HG03521 (cell line): ENCODE measurements around the gene RREB1.

ENCODE experiments used
- ATAC-seq: cut with Tn5 transposase; IDR thresholded peaks from one replicate; pipeline ENCODE4 v1.9.1; 2021; ENCODE audit warnings: mild to moderate bottlenecking, moderate library complexity; ENCODE audit not compliant: unreplicated experiment

The RREB1 gene, protein sequence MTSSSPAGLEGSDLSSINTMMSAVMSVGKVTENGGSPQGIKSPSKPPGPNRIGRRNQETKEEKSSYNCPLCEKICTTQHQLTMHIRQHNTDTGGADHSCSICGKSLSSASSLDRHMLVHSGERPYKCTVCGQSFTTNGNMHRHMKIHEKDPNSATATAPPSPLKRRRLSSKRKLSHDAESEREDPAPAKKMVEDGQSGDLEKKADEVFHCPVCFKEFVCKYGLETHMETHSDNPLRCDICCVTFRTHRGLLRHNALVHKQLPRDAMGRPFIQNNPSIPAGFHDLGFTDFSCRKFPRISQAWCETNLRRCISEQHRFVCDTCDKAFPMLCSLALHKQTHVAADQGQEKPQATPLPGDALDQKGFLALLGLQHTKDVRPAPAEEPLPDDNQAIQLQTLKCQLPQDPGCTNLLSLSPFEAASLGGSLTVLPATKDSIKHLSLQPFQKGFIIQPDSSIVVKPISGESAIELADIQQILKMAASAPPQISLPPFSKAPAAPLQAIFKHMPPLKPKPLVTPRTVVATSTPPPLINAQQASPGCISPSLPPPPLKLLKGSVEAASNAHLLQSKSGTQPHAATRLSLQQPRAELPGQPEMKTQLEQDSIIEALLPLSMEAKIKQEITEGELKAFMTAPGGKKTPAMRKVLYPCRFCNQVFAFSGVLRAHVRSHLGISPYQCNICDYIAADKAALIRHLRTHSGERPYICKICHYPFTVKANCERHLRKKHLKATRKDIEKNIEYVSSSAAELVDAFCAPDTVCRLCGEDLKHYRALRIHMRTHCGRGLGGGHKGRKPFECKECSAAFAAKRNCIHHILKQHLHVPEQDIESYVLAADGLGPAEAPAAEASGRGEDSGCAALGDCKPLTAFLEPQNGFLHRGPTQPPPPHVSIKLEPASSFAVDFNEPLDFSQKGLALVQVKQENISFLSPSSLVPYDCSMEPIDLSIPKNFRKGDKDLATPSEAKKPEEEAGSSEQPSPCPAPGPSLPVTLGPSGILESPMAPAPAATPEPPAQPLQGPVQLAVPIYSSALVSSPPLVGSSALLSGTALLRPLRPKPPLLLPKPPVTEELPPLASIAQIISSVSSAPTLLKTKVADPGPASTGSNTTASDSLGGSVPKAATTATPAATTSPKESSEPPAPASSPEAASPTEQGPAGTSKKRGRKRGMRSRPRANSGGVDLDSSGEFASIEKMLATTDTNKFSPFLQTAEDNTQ (N-terminal part only)

DNA sequence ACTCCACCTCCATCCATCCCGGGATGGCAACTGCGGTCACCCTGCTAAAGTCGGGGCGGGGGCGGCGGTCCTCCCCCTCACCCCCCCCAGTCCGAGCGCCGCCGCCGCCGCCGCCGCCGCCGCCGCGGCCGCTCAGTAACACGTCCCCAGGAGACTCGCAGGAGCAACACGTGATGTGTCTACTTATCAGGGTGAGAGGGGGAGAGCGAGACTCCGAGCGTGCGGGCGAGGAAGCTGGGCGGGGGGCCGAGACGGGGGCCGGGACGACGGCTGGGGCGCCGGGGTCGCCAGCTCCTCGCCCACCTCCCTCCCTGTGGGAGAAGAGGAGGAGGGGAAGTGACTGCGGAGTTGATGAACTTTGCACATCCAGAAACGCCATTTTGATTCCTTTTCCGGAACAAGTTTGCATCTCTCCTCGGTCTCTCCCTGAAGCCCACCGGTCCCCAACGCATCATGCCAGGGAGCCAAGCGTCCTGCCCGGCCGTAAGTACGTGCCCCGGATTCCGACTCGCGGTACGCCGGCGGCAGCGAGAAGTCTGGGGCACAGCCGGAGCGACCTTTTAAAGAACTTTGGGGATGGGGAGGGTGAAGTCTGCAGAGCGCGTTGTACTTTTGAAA is at the start of gene RREB1:
Gene RREB1, plus strand, starts transcription at position 384 of the 618 bp plus-strand sequence. CDS start 73,951 bp downstream, outside the sequence.
- ATAC-seq = peak; percentile 49

DNA sequence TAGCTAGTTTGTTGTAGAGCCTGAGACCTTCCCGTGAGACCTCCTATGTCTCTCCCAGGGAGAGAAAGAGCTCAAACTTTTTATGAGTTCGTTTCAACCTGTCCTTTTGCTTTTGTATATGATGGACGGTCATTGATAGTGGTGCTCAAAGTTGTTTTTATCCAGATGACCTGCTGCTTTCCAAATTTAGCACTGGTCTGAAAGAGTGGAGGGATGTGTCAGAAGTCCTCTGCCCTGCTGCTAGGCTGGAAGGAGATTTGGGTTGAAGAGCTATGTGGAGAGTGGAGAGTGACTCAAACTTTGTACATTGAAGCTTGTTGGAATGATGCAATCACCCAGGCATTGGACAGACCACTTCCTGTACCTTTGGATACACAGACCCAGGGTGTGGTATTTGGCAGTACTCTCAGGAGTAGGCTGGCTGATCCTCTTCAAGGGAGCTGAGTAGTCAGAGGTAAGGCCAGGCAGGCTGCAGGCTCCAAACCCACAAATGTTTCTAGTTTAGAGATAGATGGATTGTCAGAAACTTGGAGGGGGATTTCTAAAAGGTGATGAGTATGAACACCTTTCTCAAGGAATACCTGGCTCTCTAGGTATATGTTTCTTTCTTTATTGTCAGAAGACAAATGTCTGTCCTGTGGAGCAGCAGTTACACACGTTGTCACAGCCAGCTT is 49.4 kb upstream of the RREB1 start:
- ATAC-seq = no peak

DNA sequence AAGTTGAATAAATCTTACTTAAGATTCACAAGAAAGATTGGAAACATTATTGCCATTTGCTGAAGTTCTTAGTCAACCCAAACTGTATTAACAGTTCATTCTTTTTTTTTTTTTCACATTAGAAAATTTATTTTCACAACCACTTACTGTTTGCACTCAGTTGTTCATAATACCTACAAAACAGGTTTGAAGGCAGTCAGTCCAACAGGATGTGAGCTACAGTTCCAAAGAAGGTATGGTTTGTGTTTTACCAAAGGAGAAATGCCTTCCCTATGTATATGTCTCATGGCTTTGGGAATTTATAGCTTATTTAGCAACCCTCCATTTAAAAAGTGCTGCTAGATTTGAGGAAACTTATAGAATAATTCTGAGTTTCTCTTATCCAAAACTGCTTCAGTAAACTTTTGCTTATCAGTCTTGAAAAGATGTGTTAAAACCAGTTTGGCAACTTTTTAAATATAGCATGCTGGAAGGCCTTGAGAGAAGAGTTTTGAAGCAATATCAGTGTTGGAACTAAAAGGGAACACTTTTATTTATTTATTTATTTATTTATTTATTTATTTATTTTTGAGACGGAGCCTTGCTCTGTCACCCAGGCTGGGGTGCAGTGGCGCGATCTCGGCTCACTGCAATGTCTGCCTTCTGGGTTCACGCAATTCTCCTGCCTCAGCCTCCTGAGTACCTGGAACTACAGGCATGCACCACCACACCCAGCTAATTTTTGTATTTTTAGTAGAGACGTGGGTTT is 46.8 kb upstream of the RREB1 start:
- no peak for ATAC-seq

DNA sequence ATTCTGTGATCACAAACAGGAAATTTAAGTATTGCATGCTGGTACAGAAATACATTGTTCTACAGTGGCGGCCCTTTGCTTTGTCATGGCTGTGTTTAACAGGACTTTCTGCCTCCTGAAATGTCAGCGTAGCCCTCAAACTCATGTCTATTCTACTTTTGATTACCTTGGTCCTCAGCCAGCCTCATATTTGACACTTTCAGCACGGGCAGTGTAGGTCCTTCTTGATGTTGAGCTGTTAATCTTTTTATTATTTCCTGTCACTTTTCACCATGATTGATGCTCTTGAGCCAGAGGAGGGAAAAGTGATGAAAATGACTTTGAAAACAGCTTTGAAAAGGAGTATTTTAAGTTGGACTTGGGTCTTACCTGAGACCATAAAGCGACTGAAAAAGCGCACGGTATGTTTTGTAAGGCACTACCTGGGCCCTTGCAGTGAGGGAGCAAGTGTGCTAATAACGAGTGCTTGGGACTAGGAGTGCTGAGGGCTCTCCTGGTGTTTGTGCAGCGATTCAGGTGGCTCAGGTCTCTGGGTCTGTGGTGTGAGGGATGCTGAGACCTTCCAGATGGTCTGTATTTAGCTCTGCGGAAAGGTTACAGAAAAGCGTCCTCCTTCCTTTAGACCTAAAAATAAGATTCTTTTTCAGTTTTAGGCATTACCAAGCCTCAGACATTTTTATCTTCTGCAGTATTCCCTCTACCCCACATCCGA is 45.2 kb upstream of the RREB1 start:
- ATAC-seq = no peak

DNA sequence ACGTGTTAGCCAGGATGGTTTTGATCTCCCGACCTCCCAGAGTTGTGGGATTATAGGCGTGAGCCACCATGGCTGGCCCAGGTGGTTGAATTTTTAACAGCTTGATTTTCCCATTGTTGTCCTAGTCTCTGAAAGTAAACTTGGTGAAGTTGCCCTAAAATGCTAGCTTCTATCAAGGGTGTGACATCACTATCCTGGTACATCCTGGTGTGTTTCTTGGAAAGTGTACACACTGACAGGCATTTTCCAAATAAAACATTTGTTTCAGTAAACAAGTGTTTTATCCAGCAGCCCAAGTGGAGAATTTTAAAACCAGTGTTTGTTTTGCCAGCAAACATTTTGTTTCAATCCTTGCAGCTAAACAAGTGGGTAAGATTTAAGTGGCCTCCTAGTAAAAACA is 40.5 kb upstream of the RREB1 start:
- no peak for ATAC-seq

DNA sequence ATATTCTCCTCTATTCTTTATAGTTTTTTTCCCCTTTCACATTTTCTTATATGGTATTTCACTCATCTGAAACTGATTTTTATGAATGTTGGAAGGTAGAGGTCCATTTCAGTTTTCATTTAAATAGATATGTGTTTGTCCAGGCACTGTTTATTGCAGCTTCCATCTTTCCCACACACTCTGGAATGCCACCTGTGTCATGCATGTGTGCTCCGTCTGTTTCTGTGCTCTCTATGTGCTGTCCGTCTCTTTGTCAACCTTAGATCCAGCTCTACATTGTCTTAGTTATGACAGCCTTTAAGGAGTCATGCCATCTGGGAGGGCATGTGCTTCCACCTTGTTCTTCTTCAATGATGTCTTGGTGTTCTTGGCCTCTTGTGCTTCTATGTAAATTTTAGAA is 36.4 kb upstream of the RREB1 start:
- ATAC-seq = no peak

DNA sequence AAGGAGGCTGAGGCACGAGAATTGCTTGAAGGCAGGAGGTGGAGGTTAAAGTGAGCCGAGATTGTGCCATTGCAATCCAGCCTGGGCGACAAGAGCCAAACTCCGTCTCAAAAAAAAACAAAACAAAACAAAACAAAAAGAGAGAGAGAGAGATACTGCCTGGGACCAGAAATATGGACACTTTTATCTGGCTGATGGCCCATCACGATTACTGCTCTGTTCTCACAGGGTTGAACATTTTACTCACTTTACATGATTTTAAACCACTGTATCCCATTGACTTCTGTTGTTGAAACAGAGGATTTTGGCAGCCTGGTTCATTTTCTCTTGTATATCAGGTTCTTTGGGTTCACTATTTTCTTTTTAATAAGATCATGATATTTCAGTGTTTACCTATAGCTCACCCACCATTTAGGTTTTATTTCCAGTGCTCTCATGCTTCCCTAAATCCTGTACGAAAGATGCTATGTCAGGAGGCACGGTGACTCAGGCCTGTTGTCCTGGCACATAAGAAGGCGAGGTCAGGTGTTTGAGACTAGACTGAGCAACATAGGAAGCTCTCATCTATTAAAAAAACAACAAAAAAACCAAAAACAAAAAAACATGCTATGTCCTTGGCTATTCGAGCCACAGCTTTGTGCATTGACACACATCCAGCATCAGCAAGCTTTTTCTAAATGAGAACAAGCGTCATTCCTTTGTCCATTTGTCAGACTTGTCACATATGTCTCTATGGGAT is 34.5 kb upstream of the RREB1 start:
- ATAC-seq = no peak

DNA sequence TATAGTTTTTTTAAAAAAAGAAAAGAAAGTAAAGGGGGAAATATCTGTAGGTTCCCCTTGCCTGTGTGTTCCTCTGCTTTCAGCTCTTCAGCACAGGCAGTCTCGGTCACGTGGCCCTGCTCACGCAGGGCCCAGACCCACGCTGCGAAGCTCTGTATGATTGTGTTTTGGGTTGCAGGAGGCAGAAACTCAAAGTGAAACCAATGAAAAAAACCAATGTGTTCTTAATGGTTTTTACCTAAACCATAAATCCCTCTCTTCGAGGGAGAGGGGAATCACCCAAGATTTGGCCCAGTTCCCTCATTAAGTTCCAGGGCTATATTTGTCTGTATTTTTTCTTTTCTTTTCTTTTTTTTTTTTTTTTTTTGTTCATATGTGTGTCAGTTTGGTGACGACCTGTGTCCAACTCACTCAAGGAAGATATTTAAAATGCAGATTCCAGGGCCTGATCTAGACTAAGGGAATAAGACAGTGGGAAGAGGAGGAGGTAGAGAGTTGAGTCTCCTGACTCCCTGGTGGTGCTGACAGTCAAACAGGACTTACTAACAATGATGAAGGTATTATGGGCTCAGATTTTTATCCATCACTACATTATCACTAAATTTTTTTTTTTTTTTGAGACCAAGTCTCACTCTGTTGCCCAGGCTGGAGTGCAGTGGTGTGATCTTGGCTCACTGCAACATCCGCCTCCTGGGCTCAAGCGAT is 33.8 kb upstream of the RREB1 start:
- ATAC-seq = peak; percentile 99

DNA sequence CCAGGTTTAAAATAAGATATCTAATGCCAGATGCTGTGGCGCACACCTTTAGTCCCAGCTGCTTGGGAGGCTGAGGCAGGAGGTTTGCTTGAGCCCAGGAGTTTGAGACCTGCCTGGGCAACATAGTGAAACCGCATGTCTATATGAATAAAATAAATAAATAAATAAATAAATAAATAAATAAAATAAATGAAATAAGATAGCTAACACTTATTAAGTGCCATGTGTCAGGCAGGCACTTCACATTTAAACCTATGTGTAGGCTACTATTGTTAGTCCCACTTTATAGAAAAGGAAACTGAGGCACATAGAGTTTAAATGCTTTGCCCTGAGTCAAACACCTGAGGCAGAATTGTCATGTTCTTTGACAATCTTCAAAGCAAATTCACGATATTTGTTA is 32.9 kb upstream of the RREB1 start:
- ATAC-seq = no peak

DNA sequence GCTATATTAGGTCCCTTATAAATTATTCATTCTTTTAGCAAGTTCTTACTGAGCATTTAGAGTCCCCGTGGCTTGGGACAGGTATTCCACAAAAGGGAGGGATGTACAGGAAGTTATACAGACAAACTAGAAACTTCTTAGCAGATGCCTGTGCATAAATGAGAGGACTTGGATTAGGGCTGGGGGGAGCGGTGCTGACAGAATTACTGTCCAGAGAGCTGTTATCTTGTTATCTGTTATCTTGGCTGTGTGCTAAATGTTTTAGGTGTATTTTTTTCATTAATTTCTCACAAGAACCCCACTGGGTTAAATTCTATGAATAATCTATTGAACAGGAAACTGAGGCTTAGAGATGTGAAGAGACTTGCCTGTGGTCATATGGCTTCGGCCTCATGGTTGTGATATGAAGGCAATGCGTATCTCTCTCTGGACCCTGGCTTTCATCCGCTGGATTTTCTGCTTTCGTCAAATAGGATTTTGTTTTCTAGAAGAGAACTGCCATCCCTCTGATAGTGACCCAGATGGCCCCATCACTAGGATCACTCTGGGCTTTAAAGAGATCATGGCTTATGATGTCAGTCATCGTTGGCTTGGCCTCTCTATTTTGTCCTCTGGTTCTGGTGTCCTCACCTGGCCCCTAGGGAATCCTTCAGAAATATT is 32.3 kb upstream of the RREB1 start:
- no peak for ATAC-seq

DNA sequence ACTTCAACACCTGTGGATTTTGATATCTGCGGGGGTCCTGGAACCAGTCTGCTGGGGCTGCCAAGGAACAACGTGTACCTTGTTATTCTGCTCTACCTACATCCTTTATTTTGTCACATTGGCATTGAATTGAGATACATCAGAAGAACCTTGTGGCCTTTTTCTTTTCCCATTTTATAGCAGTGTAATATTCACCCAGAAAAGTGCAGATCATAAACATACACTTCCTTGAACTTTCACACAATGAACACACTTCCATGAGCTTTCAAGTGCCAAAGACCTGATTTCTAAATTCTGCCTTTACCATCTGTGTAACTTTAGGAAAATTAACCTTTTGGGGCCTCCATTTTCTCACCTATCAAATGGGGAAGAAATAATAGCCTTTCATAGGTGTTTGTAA is 29.9 kb upstream of the RREB1 start:
- ATAC-seq = no peak

DNA sequence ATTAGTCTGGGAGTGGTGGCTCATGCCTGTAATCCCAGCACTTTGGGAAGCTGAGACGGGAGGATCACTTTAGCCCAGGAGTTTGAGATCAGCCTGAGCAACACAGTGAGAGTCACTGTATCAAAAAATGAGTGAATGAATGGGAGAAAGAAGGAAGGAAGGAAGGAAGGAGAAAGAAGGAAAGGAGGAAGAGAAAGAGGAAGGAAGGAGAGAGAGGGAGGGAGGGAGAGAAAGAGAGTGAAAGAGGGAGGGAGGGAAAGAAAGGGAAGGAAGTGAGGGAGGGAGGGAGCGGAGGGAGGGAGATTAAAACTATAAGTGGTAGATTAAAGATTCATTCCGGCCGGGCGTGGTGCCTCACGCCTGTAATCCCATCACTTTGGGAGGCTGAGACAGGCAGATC is 28.9 kb upstream of the RREB1 start:
- ATAC-seq = no peak

DNA sequence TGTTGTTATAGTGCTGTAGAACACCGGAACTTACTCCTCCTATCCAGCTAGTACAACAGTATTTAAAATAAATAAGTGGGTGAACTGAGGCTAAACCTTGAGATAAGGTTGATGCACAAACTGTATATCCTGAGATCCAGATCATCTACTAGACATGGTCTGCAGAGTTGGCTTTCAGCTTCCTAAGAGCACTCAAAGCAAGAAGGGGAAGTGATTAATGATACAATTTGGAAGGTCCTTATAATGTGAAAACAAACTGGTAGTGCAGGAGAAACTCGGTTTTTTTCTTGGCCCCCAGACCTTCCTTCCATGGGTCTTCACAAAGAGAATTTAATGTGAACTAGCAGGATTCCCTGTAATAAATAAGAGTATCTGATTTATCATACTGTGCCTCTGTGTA is 27.4 kb upstream of the RREB1 start:
- ATAC-seq = no peak

DNA sequence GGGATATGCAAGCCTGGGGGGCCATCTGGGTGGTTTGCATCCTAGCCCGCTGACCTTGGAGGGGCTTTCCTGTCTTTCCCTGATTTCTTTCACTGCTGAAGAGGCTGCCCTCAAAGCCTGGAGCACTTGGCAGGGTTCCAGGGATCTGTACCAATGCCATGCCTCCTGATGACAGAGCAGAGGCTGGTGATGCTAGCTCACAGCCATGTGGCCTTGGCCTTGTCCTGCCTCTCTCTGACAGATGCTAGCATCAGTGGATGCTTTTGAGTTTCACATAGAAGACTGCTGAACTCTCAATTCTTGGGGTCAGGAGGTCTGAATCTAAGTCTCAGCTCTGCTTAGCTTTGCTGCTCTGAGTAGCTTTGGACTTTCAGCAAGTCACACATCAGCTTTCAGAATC is 21.9 kb upstream of the RREB1 start:
- no peak for ATAC-seq

DNA sequence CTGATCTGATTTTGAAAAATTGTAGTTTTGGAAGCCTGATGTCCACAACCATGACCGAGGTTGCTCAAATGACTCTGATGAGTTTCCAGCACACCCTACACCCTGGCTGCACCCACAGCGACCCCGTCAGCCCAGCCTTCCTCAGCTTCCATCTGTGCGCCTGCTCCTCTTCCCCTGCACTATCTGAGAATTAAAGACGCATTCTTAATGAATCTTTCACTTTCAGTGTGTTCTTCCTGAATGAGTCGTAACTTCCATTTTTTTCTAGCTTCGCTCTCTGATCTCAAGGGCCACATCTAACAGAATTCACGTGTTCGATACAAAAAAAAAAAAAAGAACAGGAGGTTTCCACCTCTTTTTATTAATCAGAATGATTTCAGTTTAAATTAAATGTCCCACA is 21.3 kb upstream of the RREB1 start:
- ATAC-seq = no peak

DNA sequence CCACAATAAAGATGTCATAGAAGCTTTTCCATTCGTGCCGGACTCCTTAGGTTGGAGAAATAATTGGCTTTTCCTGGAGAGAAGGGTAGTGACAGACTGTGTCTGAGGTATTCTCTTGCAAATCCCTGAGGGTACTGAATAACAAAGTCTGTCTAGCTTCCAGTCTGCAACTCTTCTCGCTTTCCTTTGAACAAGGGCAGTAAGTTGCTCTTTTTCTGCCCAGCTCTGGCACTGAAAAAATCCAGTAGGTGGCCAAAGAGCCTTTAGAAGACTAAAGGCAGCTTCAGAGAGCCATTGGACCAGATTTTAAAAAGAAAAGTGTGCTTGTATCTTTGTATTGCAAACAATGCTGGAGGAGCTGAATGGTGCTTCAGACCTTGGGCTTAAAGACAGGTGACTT is 20.7 kb upstream of the RREB1 start:
- peak; percentile 8 for ATAC-seq

DNA sequence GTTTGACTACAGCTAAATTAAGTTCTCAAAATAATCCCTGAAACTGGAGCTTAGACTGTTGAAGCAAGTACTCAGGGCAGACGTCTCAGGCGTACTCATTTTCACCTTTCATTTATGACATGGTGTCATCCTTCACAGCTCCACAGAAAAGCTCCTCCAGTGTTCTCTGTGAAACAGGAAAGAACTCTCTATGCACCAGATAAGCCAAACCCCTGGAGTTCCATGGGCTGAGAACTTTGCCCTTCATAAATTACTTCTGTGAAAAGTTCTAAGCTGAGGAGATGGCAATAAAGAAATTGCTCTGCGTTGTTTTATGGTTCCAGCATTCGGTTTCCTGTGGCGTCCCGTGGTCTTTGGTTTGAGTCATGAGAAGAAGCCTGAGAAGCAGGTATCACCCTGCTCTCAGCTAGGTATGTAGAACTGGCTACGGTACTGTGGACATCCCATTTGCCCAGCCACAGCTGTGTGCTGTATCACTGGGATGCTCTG is 20.2 kb upstream of the RREB1 start:
- peak; percentile 45 for ATAC-seq
